ENCODE results near the gene GFRA1.

Gene GFRA1

DNA sequence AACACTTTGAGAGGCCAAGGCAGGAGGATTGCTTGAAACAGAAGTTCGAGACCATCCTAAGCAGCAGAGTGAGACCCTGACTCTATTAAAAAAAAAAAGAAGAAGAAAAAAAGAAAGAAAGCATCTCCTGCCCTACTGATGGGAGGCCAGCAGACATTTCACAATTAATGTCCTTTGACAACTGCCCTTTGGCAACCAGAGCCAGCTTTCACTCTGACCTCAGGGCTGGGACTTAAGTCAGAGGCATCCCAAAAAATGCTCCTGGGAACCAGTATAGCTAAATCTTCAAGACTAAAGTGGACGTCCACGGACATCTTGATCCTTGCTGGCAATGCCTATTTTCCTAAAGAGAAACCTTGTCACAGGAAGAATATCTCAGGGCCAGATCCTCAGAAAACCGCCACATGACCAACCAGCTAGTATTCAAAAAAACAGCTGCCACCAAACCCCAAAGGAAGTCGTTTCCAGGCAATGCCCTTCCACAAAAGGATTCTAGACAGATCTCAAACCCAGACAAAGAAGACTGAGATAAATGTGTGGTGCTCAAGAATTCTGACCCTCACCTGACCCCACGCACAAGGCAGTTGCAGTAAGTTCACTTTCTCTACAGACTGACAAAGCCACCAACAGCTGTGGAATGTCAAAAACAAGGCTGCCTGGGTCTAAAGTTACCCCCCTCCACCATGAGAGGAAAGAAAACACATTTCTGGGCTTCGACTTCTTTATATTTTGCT is 18.4 kb downstream of the GFRA1 start:
- Histone ChIP-seq H3K9me3 (ENCODE audit: control insufficient read depth in 1 of 2, low read length in 2 of 2) (no peaks in the 10 kb centered on the region), H3K4me1 (ENCODE audit: control insufficient read depth in 1 of 2, insufficient read depth in 2 of 2, low read length in 2 of 2) (peaks cover 0 to 9% of the 10 kb centered on the region in 2 donors), H3K27me3 (ENCODE audit: low read depth, low read length) (no peaks in the 10 kb centered on the region), H3K27ac (ENCODE audit: low read length) (no peak overlapping the region), H3K4me3 (ENCODE audit: low read depth in 1 of 2, low read length in 2 of 2) (no peak overlapping the region), H3K36me3 (ENCODE audit: control insufficient read depth in 1 of 2, insufficient read depth in 2 of 2, low read length in 2 of 2) (no peaks in the 10 kb centered on the region)

DNA sequence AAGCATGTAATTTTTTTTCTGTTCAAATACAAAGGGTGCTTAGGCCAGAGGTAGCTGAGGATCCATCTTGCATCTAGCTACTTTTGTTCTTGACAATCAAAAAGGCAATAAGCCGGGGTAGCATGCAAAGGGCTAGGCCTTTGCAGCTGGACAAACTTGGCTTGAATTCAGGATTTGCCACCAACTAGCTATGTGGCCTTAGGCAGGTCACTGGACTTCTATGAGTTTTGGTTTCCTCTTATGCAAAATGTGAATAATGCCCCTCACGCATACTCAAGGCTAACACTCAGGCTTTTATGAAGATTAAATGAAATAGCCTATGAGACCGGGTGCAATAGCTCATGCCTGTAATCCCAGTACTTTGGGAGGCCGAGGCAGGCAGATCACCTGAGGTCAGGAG is 19.3 kb downstream of the GFRA1 start:
- Histone ChIP-seq H3K4me1 (ENCODE audit: control insufficient read depth in 1 of 2, insufficient read depth in 2 of 2, low read length in 2 of 2) (peaks cover 0 to 9% of the 10 kb centered on the region in 2 donors), H3K27ac (ENCODE audit: low read length) (no peak overlapping the region), H3K9me3 (ENCODE audit: control insufficient read depth in 1 of 2, low read length in 2 of 2) (no peaks in the 10 kb centered on the region), H3K27me3 (ENCODE audit: low read depth, low read length) (no peaks in the 10 kb centered on the region), H3K36me3 (ENCODE audit: control insufficient read depth in 1 of 2, insufficient read depth in 2 of 2, low read length in 2 of 2) (no peaks in the 10 kb centered on the region), H3K4me3 (ENCODE audit: low read depth in 1 of 2, low read length in 2 of 2) (no peak overlapping the region)

DNA sequence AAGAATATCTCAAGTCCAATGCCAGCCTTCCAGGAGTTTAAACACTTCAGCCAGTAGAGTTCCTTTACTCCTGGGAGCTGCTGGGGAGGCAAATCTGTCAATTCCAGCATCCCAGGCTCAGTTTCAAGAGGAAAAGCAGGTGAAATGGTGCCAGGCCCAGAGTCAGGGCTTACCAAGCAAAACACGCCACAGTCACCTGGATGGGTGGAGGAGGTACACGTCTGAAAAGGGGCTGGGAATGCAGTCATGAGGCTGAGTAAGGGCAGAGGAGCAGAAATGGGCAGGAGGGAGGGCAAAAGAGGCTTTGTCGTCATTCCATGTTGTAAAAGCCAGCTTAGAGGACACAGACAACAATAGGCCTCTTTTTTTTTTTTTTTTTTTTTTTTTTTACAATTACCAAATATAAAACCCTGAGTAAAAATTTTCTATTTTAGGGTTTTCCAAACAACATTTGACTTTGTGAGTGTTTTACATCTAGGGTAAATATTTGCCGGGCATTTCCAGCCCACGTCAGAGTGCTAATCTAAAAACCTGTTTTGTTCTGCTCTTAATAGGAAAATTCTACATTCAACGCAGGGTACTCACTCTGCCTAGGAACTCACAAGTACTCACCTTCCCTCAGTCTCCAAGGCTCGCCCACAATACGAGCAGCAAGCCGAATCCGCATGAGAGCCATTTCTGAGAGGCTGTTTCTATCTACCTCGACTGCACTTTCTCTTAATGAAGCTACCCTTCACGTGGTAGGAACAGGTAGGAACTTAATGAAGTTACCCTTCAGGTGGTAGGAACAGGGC is 21.2 kb downstream of the GFRA1 start:
- no peaks in the 10 kb centered on the region for H3K9me3 ChIP-seq (ENCODE audit: control insufficient read depth in 1 of 2, low read length in 2 of 2)
- no peak overlapping the region for H3K4me3 ChIP-seq (ENCODE audit: low read depth in 1 of 2, low read length in 2 of 2)
- no peak overlapping the region for H3K27ac ChIP-seq (ENCODE audit: low read length)
- peaks cover 0 to 9% of the 10 kb centered on the region in 2 donors for H3K4me1 ChIP-seq (ENCODE audit: control insufficient read depth in 1 of 2, insufficient read depth in 2 of 2, low read length in 2 of 2)
- no peaks in the 10 kb centered on the region for H3K27me3 ChIP-seq (ENCODE audit: low read depth, low read length)
- H3K36me3 ChIP-seq (ENCODE audit: control insufficient read depth in 1 of 2, insufficient read depth in 2 of 2, low read length in 2 of 2) = no peaks in the 10 kb centered on the region

DNA sequence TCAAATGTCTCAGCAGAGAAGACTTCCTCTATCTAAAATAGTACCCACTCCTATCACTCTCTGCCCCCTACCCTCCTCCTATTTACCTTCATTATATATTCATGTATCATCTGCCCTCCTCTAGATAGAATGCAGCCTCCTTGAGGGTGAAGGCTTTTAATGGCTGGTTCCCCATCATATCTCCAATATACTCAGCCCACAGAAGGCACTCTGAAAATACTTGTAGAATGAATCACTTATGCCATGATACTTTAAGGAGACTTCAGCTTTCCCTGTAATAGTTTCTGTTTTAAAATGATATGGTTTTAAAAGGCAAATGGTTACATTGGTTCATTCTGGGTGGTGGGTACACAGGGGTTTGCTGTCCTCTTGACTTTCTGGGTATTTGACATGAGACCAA is 25.3 kb downstream of the GFRA1 start:
- no peak overlapping the region for H3K4me3 ChIP-seq (ENCODE audit: low read depth in 1 of 2, low read length in 2 of 2)
- no peaks in the 10 kb centered on the region for H3K4me1 ChIP-seq (ENCODE audit: control insufficient read depth in 1 of 2, insufficient read depth in 2 of 2, low read length in 2 of 2)
- H3K36me3 ChIP-seq (ENCODE audit: control insufficient read depth in 1 of 2, insufficient read depth in 2 of 2, low read length in 2 of 2) = no peaks in the 10 kb centered on the region
- H3K27me3 ChIP-seq (ENCODE audit: low read depth, low read length) = no peaks in the 10 kb centered on the region
- no peak overlapping the region for H3K27ac ChIP-seq (ENCODE audit: low read length)
- H3K9me3 ChIP-seq (ENCODE audit: control insufficient read depth in 1 of 2, low read length in 2 of 2) = no peaks in the 10 kb centered on the region

DNA sequence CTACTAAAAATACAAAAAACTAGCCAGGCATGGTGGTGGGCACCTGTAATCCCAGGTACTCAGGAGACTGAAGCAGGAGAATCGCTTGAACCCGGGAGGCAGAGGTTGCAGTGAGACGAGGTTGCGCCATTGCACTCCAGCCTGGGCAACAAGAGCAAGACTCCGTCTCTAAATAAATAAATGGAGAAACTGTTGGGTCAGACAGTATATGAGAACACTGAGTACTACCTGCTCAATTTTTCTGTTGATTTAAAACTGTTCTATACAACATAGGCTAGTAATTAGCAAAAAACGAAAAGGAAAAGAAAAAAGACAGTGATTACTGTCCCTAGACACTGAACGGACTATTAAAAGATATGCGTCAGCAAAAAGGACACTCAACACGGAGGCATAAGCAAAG is 26.7 kb downstream of the GFRA1 start:
- H3K9me3 ChIP-seq (ENCODE audit: control insufficient read depth in 1 of 2, low read length in 2 of 2) = no peaks in the 10 kb centered on the region
- no peak overlapping the region for H3K4me3 ChIP-seq (ENCODE audit: low read depth in 1 of 2, low read length in 2 of 2)
- no peaks in the 10 kb centered on the region for H3K4me1 ChIP-seq (ENCODE audit: control insufficient read depth in 1 of 2, insufficient read depth in 2 of 2, low read length in 2 of 2)
- no peaks in the 10 kb centered on the region for H3K36me3 ChIP-seq (ENCODE audit: control insufficient read depth in 1 of 2, insufficient read depth in 2 of 2, low read length in 2 of 2)
- H3K27ac ChIP-seq (ENCODE audit: low read length) = no peak overlapping the region
- H3K27me3 ChIP-seq (ENCODE audit: low read depth, low read length) = no peaks in the 10 kb centered on the region

DNA sequence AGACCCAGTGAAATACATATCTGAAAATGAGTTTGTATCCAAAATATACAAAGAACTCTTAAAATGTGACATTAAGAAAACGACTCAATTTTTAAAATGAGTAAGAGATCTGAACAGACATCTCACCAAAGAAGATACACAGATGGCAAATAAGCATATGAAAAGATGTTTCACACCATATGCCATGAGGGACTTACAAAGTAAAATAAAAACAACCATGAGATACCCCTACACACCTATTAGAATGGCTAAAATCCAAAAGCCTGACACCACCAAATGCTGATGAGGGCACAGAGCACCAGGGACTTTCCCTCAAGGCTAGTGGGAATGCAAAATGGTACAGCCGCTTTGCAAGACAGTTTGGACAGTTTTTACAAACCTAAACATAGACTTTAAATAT is 27.9 kb downstream of the GFRA1 start:
- Histone ChIP-seq H3K36me3 (ENCODE audit: control insufficient read depth in 1 of 2, insufficient read depth in 2 of 2, low read length in 2 of 2) (no peaks in the 10 kb centered on the region), H3K27ac (ENCODE audit: low read length) (no peak overlapping the region), H3K4me3 (ENCODE audit: low read depth in 1 of 2, low read length in 2 of 2) (no peak overlapping the region)

DNA sequence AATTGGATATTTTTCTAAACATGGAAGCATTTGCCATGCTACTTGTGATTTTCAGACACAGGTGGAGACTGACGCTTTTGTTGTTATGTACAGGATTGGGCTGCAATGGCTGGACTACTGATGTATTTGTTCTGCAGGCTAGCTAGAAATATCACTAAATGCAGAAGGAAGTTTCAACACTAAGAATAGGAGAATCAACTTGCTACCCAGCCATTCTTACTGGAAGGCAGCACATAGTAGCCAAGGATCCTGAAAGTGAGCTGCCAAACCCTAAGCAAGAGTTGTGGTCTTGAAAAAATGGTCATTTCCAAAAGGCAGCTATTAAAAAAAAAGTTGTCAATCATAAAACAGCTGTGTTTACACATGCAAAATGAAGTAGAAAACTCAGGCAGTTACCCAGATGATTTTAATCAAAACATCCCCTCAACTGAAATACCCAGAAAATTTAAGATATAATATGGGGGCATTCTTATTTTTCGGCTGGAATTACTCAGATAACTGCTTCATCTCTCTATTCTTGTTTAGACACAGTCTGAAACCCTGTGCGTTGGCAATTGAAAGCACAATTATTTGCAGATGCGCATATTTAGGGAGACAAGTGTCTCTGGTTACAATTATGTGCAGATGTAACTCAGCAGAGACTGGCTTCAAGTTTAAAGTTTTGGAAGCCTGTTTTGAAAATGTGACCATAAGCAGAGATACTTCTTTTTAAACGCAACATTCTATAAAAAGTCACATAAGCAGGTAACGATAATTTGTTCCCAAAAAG is 31.2 kb downstream of the GFRA1 start:
- H3K4me1 ChIP-seq (ENCODE audit: control insufficient read depth in 1 of 2, insufficient read depth in 2 of 2, low read length in 2 of 2) = peaks cover 0 to 9% of the 10 kb centered on the region in 2 donors
- no peak overlapping the region for H3K4me3 ChIP-seq (ENCODE audit: low read depth in 1 of 2, low read length in 2 of 2)
- H3K27ac ChIP-seq (ENCODE audit: low read length) = no peak overlapping the region
- no peaks in the 10 kb centered on the region for H3K27me3 ChIP-seq (ENCODE audit: low read depth, low read length)
- H3K36me3 ChIP-seq (ENCODE audit: control insufficient read depth in 1 of 2, insufficient read depth in 2 of 2, low read length in 2 of 2) = no peaks in the 10 kb centered on the region
- no peaks in the 10 kb centered on the region for H3K9me3 ChIP-seq (ENCODE audit: control insufficient read depth in 1 of 2, low read length in 2 of 2)

More for the DNA sequence above, 27.9 kb downstream of the GFRA1 start:
- H3K4me1 ChIP-seq (ENCODE audit: control insufficient read depth in 1 of 2, insufficient read depth in 2 of 2, low read length in 2 of 2) = no peaks in the 10 kb centered on the region
- no peaks in the 10 kb centered on the region for H3K27me3 ChIP-seq (ENCODE audit: low read depth, low read length)
- no peaks in the 10 kb centered on the region for H3K9me3 ChIP-seq (ENCODE audit: control insufficient read depth in 1 of 2, low read length in 2 of 2)

DNA sequence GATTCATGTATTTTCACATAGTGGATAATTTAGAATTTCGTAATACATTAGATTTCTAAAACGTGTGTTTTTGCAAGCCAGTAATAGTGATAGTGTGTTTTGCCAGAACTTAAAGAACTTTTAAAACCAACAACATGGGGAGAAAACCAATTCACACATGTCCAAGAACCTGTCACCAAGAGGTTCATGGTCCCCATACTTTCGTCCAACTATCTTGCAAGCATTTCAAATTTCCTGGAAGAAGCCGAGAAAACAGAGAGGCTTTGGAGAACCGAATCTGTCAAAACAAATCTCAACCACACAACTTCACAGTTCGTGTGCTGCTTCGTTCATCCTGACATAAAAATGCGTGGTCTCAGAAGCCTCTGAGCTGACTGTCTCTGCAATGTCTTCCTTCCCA is 31.9 kb downstream of the GFRA1 start:
- Histone ChIP-seq H3K27ac (ENCODE audit: low read length) (no peak overlapping the region), H3K9me3 (ENCODE audit: control insufficient read depth in 1 of 2, low read length in 2 of 2) (no peaks in the 10 kb centered on the region), H3K4me1 (ENCODE audit: control insufficient read depth in 1 of 2, insufficient read depth in 2 of 2, low read length in 2 of 2) (peaks cover 0 to 9% of the 10 kb centered on the region in 2 donors), H3K4me3 (ENCODE audit: low read depth in 1 of 2, low read length in 2 of 2) (no peak overlapping the region), H3K27me3 (ENCODE audit: low read depth, low read length) (no peaks in the 10 kb centered on the region), H3K36me3 (ENCODE audit: control insufficient read depth in 1 of 2, insufficient read depth in 2 of 2, low read length in 2 of 2) (no peaks in the 10 kb centered on the region)

DNA sequence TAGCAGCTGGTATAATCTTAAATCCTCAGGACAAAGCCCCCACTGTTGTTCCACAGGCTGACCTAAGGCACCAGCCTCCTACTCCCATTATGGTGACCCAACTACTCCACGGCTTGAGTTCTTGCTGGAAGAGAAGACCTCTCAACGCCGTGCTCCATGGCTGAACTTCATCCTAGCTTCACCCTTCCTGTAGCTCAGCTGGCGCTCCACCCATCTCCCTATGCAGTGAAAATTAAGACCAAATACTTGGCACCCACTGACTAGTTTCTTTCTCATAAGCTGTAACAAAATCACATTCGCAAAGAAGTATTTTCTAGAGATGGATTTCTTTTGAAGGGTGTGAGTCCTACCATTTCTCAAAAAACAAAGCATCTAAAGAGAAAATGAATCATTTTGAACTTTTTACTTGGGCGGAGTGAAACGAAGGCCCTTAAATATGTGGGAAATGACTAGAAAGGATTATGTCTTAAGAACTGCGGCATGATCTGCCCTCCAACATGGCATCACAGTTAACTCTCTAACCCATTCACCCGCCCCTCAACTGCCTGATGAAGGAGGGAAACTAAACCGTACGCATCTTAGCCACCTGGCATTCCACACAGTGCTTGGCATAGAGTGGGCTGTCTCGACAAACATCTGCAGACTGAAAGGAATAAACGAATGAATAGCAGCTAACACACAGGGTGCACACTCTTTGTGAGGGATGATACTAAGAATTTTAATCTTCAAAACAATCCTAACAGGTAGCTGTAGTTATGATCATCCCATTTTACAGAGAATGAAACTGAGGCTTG is 32.7 kb downstream of the GFRA1 start:
- H3K4me1 ChIP-seq (ENCODE audit: control insufficient read depth in 1 of 2, insufficient read depth in 2 of 2, low read length in 2 of 2) = peaks cover 0 to 9% of the 10 kb centered on the region in 2 donors
- no peak overlapping the region for H3K4me3 ChIP-seq (ENCODE audit: low read depth in 1 of 2, low read length in 2 of 2)
- H3K36me3 ChIP-seq (ENCODE audit: control insufficient read depth in 1 of 2, insufficient read depth in 2 of 2, low read length in 2 of 2) = no peaks in the 10 kb centered on the region
- no peaks in the 10 kb centered on the region for H3K27me3 ChIP-seq (ENCODE audit: low read depth, low read length)
- H3K27ac ChIP-seq (ENCODE audit: low read length) = no peak overlapping the region
- H3K9me3 ChIP-seq (ENCODE audit: control insufficient read depth in 1 of 2, low read length in 2 of 2) = no peaks in the 10 kb centered on the region

DNA sequence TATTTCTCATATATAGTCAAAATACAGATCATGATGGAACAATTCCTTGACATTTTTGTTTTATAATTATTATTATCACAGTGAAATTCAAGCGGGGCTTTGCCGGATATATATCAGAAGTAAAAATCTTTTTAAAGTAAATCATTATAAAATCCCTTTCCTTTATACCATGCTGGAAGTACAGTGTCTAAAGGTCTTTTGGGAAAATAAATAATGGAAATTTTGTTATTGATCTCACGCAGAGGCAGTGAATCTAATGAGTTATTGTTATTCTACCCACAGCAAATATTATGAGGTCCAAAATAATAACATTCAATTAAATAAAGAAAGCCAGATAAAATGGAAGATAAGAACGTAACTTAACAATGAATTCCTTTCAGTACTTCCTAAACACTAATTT is 33.8 kb downstream of the GFRA1 start:
- Histone ChIP-seq H3K27ac (ENCODE audit: low read length) (no peak overlapping the region), H3K36me3 (ENCODE audit: control insufficient read depth in 1 of 2, insufficient read depth in 2 of 2, low read length in 2 of 2) (no peaks in the 10 kb centered on the region), H3K4me1 (ENCODE audit: control insufficient read depth in 1 of 2, insufficient read depth in 2 of 2, low read length in 2 of 2) (peaks cover 0 to 9% of the 10 kb centered on the region in 2 donors), H3K4me3 (ENCODE audit: low read depth in 1 of 2, low read length in 2 of 2) (no peak overlapping the region), H3K9me3 (ENCODE audit: control insufficient read depth in 1 of 2, low read length in 2 of 2) (no peaks in the 10 kb centered on the region), H3K27me3 (ENCODE audit: low read depth, low read length) (no peaks in the 10 kb centered on the region)

All from muscle layer of duodenum (tissue), 2 donors.